HepG2 (cell line): ENCODE measurements around the gene DIS3L2. TPM values are rescaled to one million over a fixed set of nuclear protein-coding genes. Genes with fewer than 3 reads are reported as not detected.

ENCODE experiments used
- ARID5B ChIP-seq: IDR thresholded peaks from 2 replicates; pipeline ENCODE4 v1.4.0; 2020; ENCODE audit warnings: mild to moderate bottlenecking, missing genetic modification reagents
- ATAD3A ChIP-seq: sonication (generic); formaldehyde crosslinking; IDR thresholded peaks from 2 replicates; pipeline ENCODE4 v1.4.0; 2020; ENCODE audit warnings: missing genetic modification reagents
- EHMT2 ChIP-seq: fragments of 200-600 bp; sonication (generic); IDR thresholded peaks from 2 replicates; pipeline ENCODE4 v1.7.0; 2017; ENCODE audit warnings: antibody characterized with exemption, low read depth, low read length, borderline replicate concordance
- ETV6 ChIP-seq: sonication (generic); formaldehyde crosslinking; conservative IDR thresholded peaks from 2 replicates; pipeline ENCODE4 v1.4.0; 2020; ENCODE audit warnings: missing genetic modification reagents
- HHEX ChIP-seq: IDR thresholded peaks from 2 replicates; pipeline ENCODE4 v1.6.1; 2016; ENCODE audit warnings: control low read depth
- MXD4 ChIP-seq: IDR thresholded peaks from 2 replicates; pipeline ENCODE4 v1.6.1; 2016; ENCODE audit warnings: mild to moderate bottlenecking, missing biosample characterization, missing genetic modification reagents
- ONECUT2 ChIP-seq: sonication (generic); formaldehyde crosslinking; IDR thresholded peaks from 2 replicates; pipeline ENCODE4 v1.4.0; 2020; ENCODE audit warnings: missing genetic modification reagents
- PAX8 ChIP-seq: sonication (generic); formaldehyde crosslinking; IDR thresholded peaks from 2 replicates; pipeline ENCODE4 v1.8.0; 2022; ENCODE audit warnings: mild to moderate bottlenecking, missing genetic modification reagents, borderline replicate concordance
- POGZ ChIP-seq: sonication (generic); formaldehyde crosslinking; IDR thresholded peaks from 2 replicates; pipeline ENCODE4 v1.4.0; 2020; ENCODE audit warnings: mild to moderate bottlenecking, missing genetic modification reagents
- REL ChIP-seq: sonication (generic); formaldehyde crosslinking; conservative IDR thresholded peaks from 2 replicates; pipeline ENCODE4 v1.8.0; 2022; ENCODE audit warnings: mild to moderate bottlenecking, missing genetic modification reagents, moderate library complexity
- ZFP90 ChIP-seq: sonication (generic); formaldehyde crosslinking; IDR thresholded peaks from 2 replicates; pipeline ENCODE4 v1.8.0; 2022; ENCODE audit warnings: missing genetic modification reagents, mild to moderate bottlenecking, inconsistent platforms, borderline replicate concordance
- ZNF33A ChIP-seq: sonication (generic); formaldehyde crosslinking; IDR thresholded peaks from 2 replicates; pipeline ENCODE4 v1.5.1; 2020; ENCODE audit warnings: missing genetic modification reagents, mild to moderate bottlenecking, moderate library complexity, borderline replicate concordance
- polyA plus RNA-seq, 8 experiments: library from polyadenylated mRNA; depleted of rRNA in 3 of 8; stranded (reverse) in 7 of 8; unstranded in 1 of 8; fragments of >200 nt; fragmentation: Illumina TruSeq in 4 of 8; extraction: Trizol in 4 of 8; gene quantifications; 2 replicates each; pipeline versions ENCODE4 v1.2.1 to v1.2.3, GENCODE V29; 2011 to 2016; ENCODE audit warnings: low read depth in 4 of 8, missing spikeins in 1 of 8, mixed read lengths in 1 of 8; ENCODE audit not compliant: insufficient read depth in 1 of 8
- total RNA-seq, 5 experiments: library from RNA; depleted of rRNA; stranded (reverse); fragments of >200 nt; fragmentation: Illumina TruSeq; extraction: Trizol; gene quantifications; 2 replicates each; pipeline ENCODE4 v1.2.3, GENCODE V29; 2016; ENCODE audit warnings: low read depth in 1 of 5
- TF ChIP-seq, protein P1 (sequence below): sonication (generic); formaldehyde crosslinking; IDR thresholded peaks from 2 replicates; pipeline ENCODE4 v1.8.1; 2023; ENCODE audit warnings: missing genetic modification reagents, inconsistent platforms, borderline replicate concordance
- TF ChIP-seq, protein P2 (sequence below), 2 experiments: fragments of 450-650 bp in 1 of 2; sonication (generic) in 1 of 2; formaldehyde crosslinking; IDR thresholded peaks; 2 replicates each; pipeline versions ENCODE4 v1.5.0 to v1.8.0; 2020 to 2022; ENCODE audit warnings: mild to moderate bottlenecking in 1 of 2, missing genetic modification reagents in 1 of 2
- TF ChIP-seq, protein P3 (sequence below): sonication (generic); formaldehyde crosslinking; IDR thresholded peaks from 2 replicates; pipeline ENCODE4 v1.4.0; 2020; ENCODE audit warnings: mild to moderate bottlenecking, missing genetic modification reagents

Gene DIS3L2
- total and polyA plus RNA-seq, 2 of the 13 experiments (the other 11 are each of a cell fraction or from before 2014, with no cell fraction given), result 7.0 to 23.9 TPM

DNA sequence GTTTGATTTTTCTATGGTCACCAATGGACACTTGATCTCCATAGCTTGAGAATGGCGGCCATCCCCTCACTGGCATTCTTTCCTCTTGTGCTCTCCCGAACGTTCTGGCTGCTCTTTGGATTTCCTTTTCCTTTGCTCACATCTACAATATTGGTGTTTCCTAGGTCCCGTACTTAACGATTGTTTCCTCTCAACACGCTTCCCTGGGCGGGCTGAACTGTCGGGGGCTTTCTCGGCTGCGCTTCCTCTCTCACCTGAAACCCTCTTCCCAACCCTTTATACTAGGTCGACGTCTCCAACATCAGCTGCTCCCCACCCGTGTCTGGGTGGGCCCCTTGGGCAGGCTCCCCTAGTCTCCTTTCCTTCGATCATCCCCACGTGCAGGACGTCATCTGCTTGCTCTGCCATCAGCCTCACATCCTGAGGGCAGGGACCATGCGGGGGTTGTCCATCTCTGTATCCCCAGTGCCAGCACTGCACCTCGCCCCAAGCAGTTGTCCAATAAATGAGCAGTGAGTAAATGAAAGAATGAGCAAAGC, 634 bp upstream of the DIS3L2 start (continued):
- TF ChIP-seq ARID5B (CRISPR knock-in tag) (no peak), REL (0 out of 2 replicates have a peak, but pooled peaks have one; percentile 1), ATAD3A (CRISPR knock-in tag) (no peak), ONECUT2 (CRISPR knock-in tag) (no peak), POGZ (CRISPR knock-in tag) (no peak), HHEX (no peak), ZNF33A (CRISPR knock-in tag) (no peak), PAX8 (CRISPR knock-in tag) (peak; percentile 14; the same call in 1 of the 2 replicates), MXD4 (no peak), ZFP90 (CRISPR knock-in tag) (no peak), EHMT2 (0 out of 2 replicates have a peak, but pooled peaks have one; percentile 14), ETV6 (CRISPR knock-in tag) (no peak)
- TF ChIP-seq, protein P1, sequence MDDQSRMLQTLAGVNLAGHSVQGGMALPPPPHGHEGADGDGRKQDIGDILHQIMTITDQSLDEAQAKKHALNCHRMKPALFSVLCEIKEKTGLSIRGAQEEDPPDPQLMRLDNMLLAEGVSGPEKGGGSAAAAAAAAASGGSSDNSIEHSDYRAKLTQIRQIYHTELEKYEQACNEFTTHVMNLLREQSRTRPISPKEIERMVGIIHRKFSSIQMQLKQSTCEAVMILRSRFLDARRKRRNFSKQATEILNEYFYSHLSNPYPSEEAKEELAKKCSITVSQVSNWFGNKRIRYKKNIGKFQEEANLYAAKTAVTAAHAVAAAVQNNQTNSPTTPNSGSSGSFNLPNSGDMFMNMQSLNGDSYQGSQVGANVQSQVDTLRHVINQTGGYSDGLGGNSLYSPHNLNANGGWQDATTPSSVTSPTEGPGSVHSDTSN, result no peak
- TF ChIP-seq, protein P2, sequence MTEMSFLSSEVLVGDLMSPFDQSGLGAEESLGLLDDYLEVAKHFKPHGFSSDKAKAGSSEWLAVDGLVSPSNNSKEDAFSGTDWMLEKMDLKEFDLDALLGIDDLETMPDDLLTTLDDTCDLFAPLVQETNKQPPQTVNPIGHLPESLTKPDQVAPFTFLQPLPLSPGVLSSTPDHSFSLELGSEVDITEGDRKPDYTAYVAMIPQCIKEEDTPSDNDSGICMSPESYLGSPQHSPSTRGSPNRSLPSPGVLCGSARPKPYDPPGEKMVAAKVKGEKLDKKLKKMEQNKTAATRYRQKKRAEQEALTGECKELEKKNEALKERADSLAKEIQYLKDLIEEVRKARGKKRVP (CRISPR knock-in tag; IDR thresholded peaks at IDR 0.05), result peak in 1 of 2 experiments; percentile 19; a peak in 1 of 4 replicates
- TF ChIP-seq, protein P3, sequence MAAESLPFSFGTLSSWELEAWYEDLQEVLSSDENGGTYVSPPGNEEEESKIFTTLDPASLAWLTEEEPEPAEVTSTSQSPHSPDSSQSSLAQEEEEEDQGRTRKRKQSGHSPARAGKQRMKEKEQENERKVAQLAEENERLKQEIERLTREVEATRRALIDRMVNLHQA (CRISPR knock-in tag), result no peak
